GM12878 (cell line): ENCODE data around the gene EDC4. TPM values are rescaled to one million over a fixed set of nuclear protein-coding genes. Genes with fewer than 3 reads are reported as not detected.

Source experiments
- BMI1 ChIP-seq: fragments of 450-650 bp; IDR thresholded peaks from 2 replicates; pipeline ENCODE4 v1.6.1; 2016; ENCODE audit warnings: mild to moderate bottlenecking, moderate library complexity, borderline replicate concordance
- FOXK2 ChIP-seq: fragments of 450-650 bp; IDR thresholded peaks from 2 replicates; pipeline ENCODE4 v1.6.1; 2017; ENCODE audit warnings: mild to moderate bottlenecking, moderate library complexity
- GABPA ChIP-seq: IDR thresholded peaks from 2 replicates; pipeline ENCODE4 v1.6.1; 2014; ENCODE audit warnings: antibody characterized with exemption, low read depth, mild to moderate bottlenecking, inconsistent platforms
- HCFC1 ChIP-seq: fragments of 150-350 bp; IDR thresholded peaks from 2 replicates; pipeline ENCODE4 v1.6.1; 2014; ENCODE audit warnings: low read length
- HDGF ChIP-seq: fragments of 450-650 bp; IDR thresholded peaks from 2 replicates; pipeline ENCODE4 v1.6.1; 2016; ENCODE audit warnings: antibody characterized with exemption
- IKZF2 ChIP-seq, 2 experiments: fragments of 450-650 bp; IDR thresholded peaks; 2 replicates each; pipeline ENCODE4 v1.6.1; 2017; ENCODE audit warnings: mild to moderate bottlenecking in 2 of 2, moderate library complexity in 2 of 2
- JUND ChIP-seq: IDR thresholded peaks from 2 replicates; pipeline ENCODE4 v1.6.1; 2012; ENCODE audit warnings: low read depth, mild to moderate bottlenecking, low read length, improper control_type of control experiment, moderate library complexity
- LARP7 ChIP-seq: fragments of 450-650 bp; IDR thresholded peaks from 2 replicates; pipeline ENCODE4 v1.6.1; 2017; ENCODE audit warnings: mild to moderate bottlenecking
- MAX ChIP-seq: IDR thresholded peaks from 2 replicates; pipeline ENCODE4 v1.6.1; 2012; ENCODE audit warnings: low read depth, low read length, improper control_type of control experiment
- NFIC ChIP-seq: IDR thresholded peaks from 2 replicates; pipeline ENCODE4 v1.6.1; 2012; ENCODE audit warnings: low read depth, mild to moderate bottlenecking, inconsistent platforms, low read length, moderate library complexity
- NFYB ChIP-seq: IDR thresholded peaks from 2 replicates; pipeline ENCODE4 v1.6.1; 2011; ENCODE audit warnings: low read depth, mild to moderate bottlenecking, low read length, improper control_type of control experiment, moderate library complexity; ENCODE audit not compliant: insufficient read depth
- PML ChIP-seq: IDR thresholded peaks from 2 replicates; pipeline ENCODE4 v1.6.1; 2012; ENCODE audit warnings: low read length, inconsistent platforms
- SIX5 ChIP-seq: IDR thresholded peaks from 2 replicates; pipeline ENCODE4 v1.6.1; 2011; ENCODE audit warnings: mild to moderate bottlenecking, low read depth, low read length, moderate library complexity; ENCODE audit not compliant: severe bottlenecking
- SP1 ChIP-seq: IDR thresholded peaks from one replicate; pipeline ENCODE4 v1.6.1; 2011; ENCODE audit warnings: low read depth, low read length
- SREBF1 ChIP-seq: IDR thresholded peaks from 2 replicates; pipeline ENCODE4 v1.6.1; 2012; ENCODE audit warnings: mild to moderate bottlenecking, low read length
- SUZ12 ChIP-seq: fragments of 200-600 bp; sonication (generic); IDR thresholded peaks from one replicate; pipeline ENCODE4 v1.6.1; 2018; ENCODE audit warnings: antibody characterized with exemption, mild to moderate bottlenecking; ENCODE audit not compliant: unreplicated experiment
- TARDBP ChIP-seq: IDR thresholded peaks from 2 replicates; pipeline ENCODE4 v1.6.1; 2016; ENCODE audit warnings: borderline replicate concordance
- TBL1XR1 ChIP-seq: IDR thresholded peaks from 2 replicates; pipeline ENCODE4 v1.6.1; 2012; ENCODE audit warnings: low read depth, low read length, improper control_type of control experiment
- TCF3 ChIP-seq: IDR thresholded peaks from 2 replicates; pipeline ENCODE4 v1.6.1; 2012; ENCODE audit warnings: low read depth, mild to moderate bottlenecking, low read length, borderline replicate concordance; ENCODE audit not compliant: insufficient read depth
- YBX1 ChIP-seq: fragments of 450-650 bp; IDR thresholded peaks from 2 replicates; pipeline ENCODE4 v1.6.1; 2016; ENCODE audit warnings: antibody characterized with exemption
- ZBED1 ChIP-seq: IDR thresholded peaks from 2 replicates; pipeline ENCODE4 v1.6.1; 2016; ENCODE audit warnings: borderline replicate concordance
- ZBTB33 ChIP-seq: fragments of 450-650 bp; IDR thresholded peaks from 2 replicates; pipeline ENCODE4 v1.6.1; 2017; ENCODE audit warnings: mild to moderate bottlenecking
- ZNF622 ChIP-seq: fragments of 450-650 bp; IDR thresholded peaks from 2 replicates; pipeline ENCODE4 v1.6.1; 2017; ENCODE audit warnings: mild to moderate bottlenecking, inconsistent platforms
- polyA plus RNA-seq, 11 experiments: library from polyadenylated mRNA; depleted of rRNA in 4 of 11; unstranded in 6 of 11; stranded (reverse) in 5 of 11; fragments of >200 nt; fragmentation: Nextera tagmentation in 4 of 11; fragmentation: Illumina TruSeq in 1 of 11; extraction: Ambion mirVana in 4 of 11; extraction: Trizol in 1 of 11; gene quantifications; 1 replicate in 1 of 11; 2 replicates in 10 of 11; pipeline versions ENCODE4 v1.2.1 to v1.2.3, GENCODE V29; 2011 to 2016; ENCODE audit warnings: inconsistent platforms in 2 of 11, missing spikeins in 2 of 11, low read depth in 1 of 11
- total RNA-seq, 4 experiments: library from RNA; depleted of rRNA in 3 of 4; stranded (reverse); fragments of >200 nt in 3 of 4; fragmentation: Illumina TruSeq in 1 of 4; extraction: Trizol in 1 of 4; gene quantifications; 2 replicates each; pipeline versions ENCODE4 v1.2.1 to v1.2.3, GENCODE V29; 2013 to 2021
- TF ChIP-seq, protein P1 (sequence below), 3 experiments: IDR thresholded peaks in 2 of 3; conservative IDR thresholded peaks in 1 of 3; 2 replicates each; pipeline ENCODE4 v1.5.1; 2011; ENCODE audit warnings: low read depth in 3 of 3, low read length in 3 of 3, mild to moderate bottlenecking in 3 of 3, control low read depth in 2 of 3, moderate library complexity in 2 of 3, inconsistent platforms in 1 of 3, mixed read lengths in 1 of 3; ENCODE audit not compliant: control insufficient read depth in 2 of 3, insufficient read depth in 1 of 3; ENCODE audit errors: extremely low read depth in 1 of 3
- TF ChIP-seq, protein P2 (sequence below): fragments of 450-650 bp; IDR thresholded peaks from 2 replicates; pipeline ENCODE4 v1.6.1; 2018; ENCODE audit warnings: borderline replicate concordance, mild to moderate bottlenecking; ENCODE audit not compliant: partially characterized antibody

Gene EDC4
- total and polyA plus RNA-seq, 10 of the 15 experiments (the other 5 are each of a cell fraction or from before 2014, with no cell fraction given), result 1.2 to 86.0 (median 53.4) TPM

GRCh38 chr16:67928561-67929364 lies 55.9 kb downstream of the EDC4 start (continued):
- TF ChIP-seq NFIC (no peak), LARP7 (peak; percentile 48; the same call in 1 of the 2 replicates), PML (no peak), SP1 (no peak), TCF3 (0 out of 2 replicates have a peak, but pooled peaks have one; percentile 38), SUZ12 (no peak), NFYB (no peak), ZBED1 (no peak), GABPA (no peak), TBL1XR1 (no peak), TARDBP (no peak), YBX1 (no peak), JUND (no peak), HDGF (peak; percentile 87; the same call in 1 of the 2 replicates), SREBF1 (no peak), SIX5 (no peak), BMI1 (no peak), FOXK2 (no peak), ZNF622 (no peak), MAX (no peak), HCFC1 (0 out of 2 replicates have a peak, but pooled peaks have one; percentile 24), ZBTB33 (no peak), IKZF2 (IDR thresholded peaks at IDR 0.05) (no peak)
- TF ChIP-seq, protein P1, sequence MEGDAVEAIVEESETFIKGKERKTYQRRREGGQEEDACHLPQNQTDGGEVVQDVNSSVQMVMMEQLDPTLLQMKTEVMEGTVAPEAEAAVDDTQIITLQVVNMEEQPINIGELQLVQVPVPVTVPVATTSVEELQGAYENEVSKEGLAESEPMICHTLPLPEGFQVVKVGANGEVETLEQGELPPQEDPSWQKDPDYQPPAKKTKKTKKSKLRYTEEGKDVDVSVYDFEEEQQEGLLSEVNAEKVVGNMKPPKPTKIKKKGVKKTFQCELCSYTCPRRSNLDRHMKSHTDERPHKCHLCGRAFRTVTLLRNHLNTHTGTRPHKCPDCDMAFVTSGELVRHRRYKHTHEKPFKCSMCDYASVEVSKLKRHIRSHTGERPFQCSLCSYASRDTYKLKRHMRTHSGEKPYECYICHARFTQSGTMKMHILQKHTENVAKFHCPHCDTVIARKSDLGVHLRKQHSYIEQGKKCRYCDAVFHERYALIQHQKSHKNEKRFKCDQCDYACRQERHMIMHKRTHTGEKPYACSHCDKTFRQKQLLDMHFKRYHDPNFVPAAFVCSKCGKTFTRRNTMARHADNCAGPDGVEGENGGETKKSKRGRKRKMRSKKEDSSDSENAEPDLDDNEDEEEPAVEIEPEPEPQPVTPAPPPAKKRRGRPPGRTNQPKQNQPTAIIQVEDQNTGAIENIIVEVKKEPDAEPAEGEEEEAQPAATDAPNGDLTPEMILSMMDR (IDR thresholded peaks at IDR 0.05 in 2 of 3, conservative IDR thresholded peaks at IDR 0.05 in 1 of 3; ENCODE audit: control insufficient read depth in 2 of 3, extremely low read depth in 1 of 3, insufficient read depth in 1 of 3, low read depth in 3 of 3, low read length in 3 of 3), result peak; percentile 93 to 98 (median 96)
- TF ChIP-seq, protein P2, sequence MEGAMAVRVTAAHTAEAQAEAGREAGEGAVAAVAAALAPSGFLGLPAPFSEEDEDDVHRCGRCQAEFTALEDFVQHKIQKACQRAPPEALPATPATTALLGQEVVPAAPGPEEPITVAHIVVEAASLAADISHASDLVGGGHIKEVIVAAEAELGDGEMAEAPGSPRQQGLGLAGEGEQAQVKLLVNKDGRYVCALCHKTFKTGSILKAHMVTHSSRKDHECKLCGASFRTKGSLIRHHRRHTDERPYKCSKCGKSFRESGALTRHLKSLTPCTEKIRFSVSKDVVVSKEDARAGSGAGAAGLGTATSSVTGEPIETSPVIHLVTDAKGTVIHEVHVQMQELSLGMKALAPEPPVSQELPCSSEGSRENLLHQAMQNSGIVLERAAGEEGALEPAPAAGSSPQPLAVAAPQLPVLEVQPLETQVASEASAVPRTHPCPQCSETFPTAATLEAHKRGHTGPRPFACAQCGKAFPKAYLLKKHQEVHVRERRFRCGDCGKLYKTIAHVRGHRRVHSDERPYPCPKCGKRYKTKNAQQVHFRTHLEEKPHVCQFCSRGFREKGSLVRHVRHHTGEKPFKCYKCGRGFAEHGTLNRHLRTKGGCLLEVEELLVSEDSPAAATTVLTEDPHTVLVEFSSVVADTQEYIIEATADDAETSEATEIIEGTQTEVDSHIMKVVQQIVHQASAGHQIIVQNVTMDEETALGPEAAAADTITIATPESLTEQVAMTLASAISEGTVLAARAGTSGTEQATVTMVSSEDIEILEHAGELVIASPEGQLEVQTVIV, result no peak
